ENCODE data around the gene PTPRD.

GRCh38 chr9:8831568-8831967, 1781.2 kb downstream of the PTPRD start:
- TF ChIP-seq ZNF331 (CRISPR knock-in tag; IDR thresholded peaks at IDR 0.05; ENCODE audit: low read depth): no peak
- no peak for TF ChIP-seq CTCF (conservative IDR thresholded peaks at IDR 0.05; ENCODE audit: low read depth in 2 of 2)
- TF ChIP-seq EZH2 (IDR thresholded peaks at IDR 0.05; ENCODE audit: low read depth, unreplicated experiment): no peak
- TF ChIP-seq ZNF114 (CRISPR knock-in tag; IDR thresholded peaks at IDR 0.05): no peak
- no peak for TF ChIP-seq JUNB (IDR thresholded peaks at IDR 0.05; ENCODE audit: unreplicated experiment)
- TF ChIP-seq CREB1 (CRISPR knock-in tag; IDR thresholded peaks at IDR 0.05; ENCODE audit: low read depth): no peak
- TF ChIP-seq, protein P1, sequence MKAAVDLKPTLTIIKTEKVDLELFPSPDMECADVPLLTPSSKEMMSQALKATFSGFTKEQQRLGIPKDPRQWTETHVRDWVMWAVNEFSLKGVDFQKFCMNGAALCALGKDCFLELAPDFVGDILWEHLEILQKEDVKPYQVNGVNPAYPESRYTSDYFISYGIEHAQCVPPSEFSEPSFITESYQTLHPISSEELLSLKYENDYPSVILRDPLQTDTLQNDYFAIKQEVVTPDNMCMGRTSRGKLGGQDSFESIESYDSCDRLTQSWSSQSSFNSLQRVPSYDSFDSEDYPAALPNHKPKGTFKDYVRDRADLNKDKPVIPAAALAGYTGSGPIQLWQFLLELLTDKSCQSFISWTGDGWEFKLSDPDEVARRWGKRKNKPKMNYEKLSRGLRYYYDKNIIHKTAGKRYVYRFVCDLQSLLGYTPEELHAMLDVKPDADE (IDR thresholded peaks at IDR 0.05): no peak
- TF ChIP-seq POLR2AphosphoS5 (IDR thresholded peaks at IDR 0.05; ENCODE audit: low read depth): no peak
- TF ChIP-seq, protein P2, sequence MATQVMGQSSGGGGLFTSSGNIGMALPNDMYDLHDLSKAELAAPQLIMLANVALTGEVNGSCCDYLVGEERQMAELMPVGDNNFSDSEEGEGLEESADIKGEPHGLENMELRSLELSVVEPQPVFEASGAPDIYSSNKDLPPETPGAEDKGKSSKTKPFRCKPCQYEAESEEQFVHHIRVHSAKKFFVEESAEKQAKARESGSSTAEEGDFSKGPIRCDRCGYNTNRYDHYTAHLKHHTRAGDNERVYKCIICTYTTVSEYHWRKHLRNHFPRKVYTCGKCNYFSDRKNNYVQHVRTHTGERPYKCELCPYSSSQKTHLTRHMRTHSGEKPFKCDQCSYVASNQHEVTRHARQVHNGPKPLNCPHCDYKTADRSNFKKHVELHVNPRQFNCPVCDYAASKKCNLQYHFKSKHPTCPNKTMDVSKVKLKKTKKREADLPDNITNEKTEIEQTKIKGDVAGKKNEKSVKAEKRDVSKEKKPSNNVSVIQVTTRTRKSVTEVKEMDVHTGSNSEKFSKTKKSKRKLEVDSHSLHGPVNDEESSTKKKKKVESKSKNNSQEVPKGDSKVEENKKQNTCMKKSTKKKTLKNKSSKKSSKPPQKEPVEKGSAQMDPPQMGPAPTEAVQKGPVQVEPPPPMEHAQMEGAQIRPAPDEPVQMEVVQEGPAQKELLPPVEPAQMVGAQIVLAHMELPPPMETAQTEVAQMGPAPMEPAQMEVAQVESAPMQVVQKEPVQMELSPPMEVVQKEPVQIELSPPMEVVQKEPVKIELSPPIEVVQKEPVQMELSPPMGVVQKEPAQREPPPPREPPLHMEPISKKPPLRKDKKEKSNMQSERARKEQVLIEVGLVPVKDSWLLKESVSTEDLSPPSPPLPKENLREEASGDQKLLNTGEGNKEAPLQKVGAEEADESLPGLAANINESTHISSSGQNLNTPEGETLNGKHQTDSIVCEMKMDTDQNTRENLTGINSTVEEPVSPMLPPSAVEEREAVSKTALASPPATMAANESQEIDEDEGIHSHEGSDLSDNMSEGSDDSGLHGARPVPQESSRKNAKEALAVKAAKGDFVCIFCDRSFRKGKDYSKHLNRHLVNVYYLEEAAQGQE (IDR thresholded peaks at IDR 0.05; ENCODE audit: unreplicated experiment): no peak
- no peak for TF ChIP-seq EZH2phosphoT487 (IDR thresholded peaks at IDR 0.05; ENCODE audit: unreplicated experiment)
- no peak for TF ChIP-seq ZNF462 (CRISPR knock-in tag; IDR thresholded peaks at IDR 0.05)
- TF ChIP-seq NANOG (IDR thresholded peaks at IDR 0.05; ENCODE audit: borderline replicate concordance): no peak
- no peak for TF ChIP-seq STAT1 (IDR thresholded peaks at IDR 0.05; ENCODE audit: unreplicated experiment)
